PFSK-1 (cell line): ENCODE measurements around the gene LTBP2.

Experiments used
- POLR2AphosphoS5 ChIP-seq: IDR thresholded peaks from 2 replicates; pipeline ENCODE4 v1.6.1; 2012; ENCODE audit warnings: low read depth, mild to moderate bottlenecking, control low read depth, low read length, moderate library complexity
- REST ChIP-seq, 2 experiments: IDR thresholded peaks; 2 replicates each; pipeline versions ENCODE4 v1.6.1 to v1.8.0; 2011 to 2012; ENCODE audit warnings: low read depth in 2 of 2, low read length in 2 of 2, control low read depth in 1 of 2, inconsistent platforms in 1 of 2, mild to moderate bottlenecking in 1 of 2, moderate library complexity in 1 of 2; ENCODE audit not compliant: insufficient read depth in 1 of 2
- SIN3A ChIP-seq: IDR thresholded peaks from 2 replicates; pipeline ENCODE4 v1.6.1; 2012; ENCODE audit warnings: mild to moderate bottlenecking, low read length, moderate library complexity, borderline replicate concordance; ENCODE audit not compliant: insufficient read depth

GRCh38 chr14:74606727-74607126, 5.3 kb downstream of the LTBP2 start:
- TF ChIP-seq POLR2AphosphoS5 (no peak), SIN3A (no peak), REST (IDR thresholded peaks at IDR 0.05; ENCODE audit: insufficient read depth in 1 of 2, low read depth in 2 of 2, low read length in 2 of 2) (no peak)
